Measurements from ENCODE around the gene MAPKAPK3.
"Not testable (repeated sequence)": the region's sequence is repeated elsewhere in the genome, so short reads cannot be mapped to it uniquely, and the experiment has no call there.

MAPKAPK3 gene

GRCh38 chr3:50662408-50662807 is 45.5 kb downstream of the MAPKAPK3 start:
- TF ChIP-seq ZNF8 (CRISPR knock-in tag; IDR thresholded peaks at IDR 0.05) (no peak), SNAI2 (CRISPR knock-in tag; IDR thresholded peaks at IDR 0.05) (no peak), ISL1 (CRISPR knock-in tag; IDR thresholded peaks at IDR 0.05) (no peak), ESRRG (CRISPR knock-in tag; IDR thresholded peaks at IDR 0.05) (no peak), TOX (CRISPR knock-in tag; IDR thresholded peaks at IDR 0.05; ENCODE audit: borderline replicate concordance) (no peak), TSHZ2 (CRISPR knock-in tag; IDR thresholded peaks at IDR 0.05) (no peak), RARB (CRISPR knock-in tag; IDR thresholded peaks at IDR 0.05) (no peak), CSRNP3 (CRISPR knock-in tag; IDR thresholded peaks at IDR 0.05) (no peak), ZFP3 (CRISPR knock-in tag; IDR thresholded peaks at IDR 0.05) (no peak), BACH2 (CRISPR knock-in tag; IDR thresholded peaks at IDR 0.05; ENCODE audit: borderline replicate concordance) (no peak), GLIS3 (CRISPR knock-in tag; IDR thresholded peaks at IDR 0.05) (no peak), ZC3H10 (CRISPR knock-in tag; IDR thresholded peaks at IDR 0.05) (no peak), OSR1 (CRISPR knock-in tag; IDR thresholded peaks at IDR 0.05) (no peak), ZNF565 (CRISPR knock-in tag; conservative IDR thresholded peaks at IDR 0.05; ENCODE audit: low read depth) (no peak), ZFP30 (CRISPR knock-in tag; IDR thresholded peaks at IDR 0.05) (no peak), PPARA (CRISPR knock-in tag; IDR thresholded peaks at IDR 0.05; ENCODE audit: borderline replicate concordance) (no peak), TCF4 (CRISPR knock-in tag; IDR thresholded peaks at IDR 0.05; ENCODE audit: borderline replicate concordance) (no peak), ARNTL (CRISPR knock-in tag; IDR thresholded peaks at IDR 0.05; ENCODE audit: borderline replicate concordance, low read depth) (no peak)
- no peak for ATAC-seq

- no peak for TF ChIP-seq TSHZ2 (CRISPR knock-in tag; IDR thresholded peaks at IDR 0.05)
- TF ChIP-seq TOX (CRISPR knock-in tag; IDR thresholded peaks at IDR 0.05; ENCODE audit: borderline replicate concordance) = no peak
- TF ChIP-seq ZC3H10 (CRISPR knock-in tag; IDR thresholded peaks at IDR 0.05) = no peak
- no peak for TF ChIP-seq ESRRG (CRISPR knock-in tag; IDR thresholded peaks at IDR 0.05)
- no peak for TF ChIP-seq CREB5 (CRISPR knock-in tag; IDR thresholded peaks at IDR 0.05; ENCODE audit: low read depth)
- no peak for TF ChIP-seq ISL1 (CRISPR knock-in tag; IDR thresholded peaks at IDR 0.05)
- TF ChIP-seq ZNF70 (CRISPR knock-in tag; IDR thresholded peaks at IDR 0.05) = no peak
- no peak for TF ChIP-seq CSRNP3 (CRISPR knock-in tag; IDR thresholded peaks at IDR 0.05)
- no peak for TF ChIP-seq RARB (CRISPR knock-in tag; IDR thresholded peaks at IDR 0.05)
- TF ChIP-seq POU6F1 (CRISPR knock-in tag; IDR thresholded peaks at IDR 0.05; ENCODE audit: borderline replicate concordance, low read depth) = no peak
- TF ChIP-seq GLIS3 (CRISPR knock-in tag; IDR thresholded peaks at IDR 0.05) = no peak
- TF ChIP-seq OSR1 (CRISPR knock-in tag; IDR thresholded peaks at IDR 0.05) = no peak
- TF ChIP-seq ZNF565 (CRISPR knock-in tag; conservative IDR thresholded peaks at IDR 0.05; ENCODE audit: low read depth) = no peak
- no peak for TF ChIP-seq ZFP30 (CRISPR knock-in tag; IDR thresholded peaks at IDR 0.05)
- TF ChIP-seq, protein P1, sequence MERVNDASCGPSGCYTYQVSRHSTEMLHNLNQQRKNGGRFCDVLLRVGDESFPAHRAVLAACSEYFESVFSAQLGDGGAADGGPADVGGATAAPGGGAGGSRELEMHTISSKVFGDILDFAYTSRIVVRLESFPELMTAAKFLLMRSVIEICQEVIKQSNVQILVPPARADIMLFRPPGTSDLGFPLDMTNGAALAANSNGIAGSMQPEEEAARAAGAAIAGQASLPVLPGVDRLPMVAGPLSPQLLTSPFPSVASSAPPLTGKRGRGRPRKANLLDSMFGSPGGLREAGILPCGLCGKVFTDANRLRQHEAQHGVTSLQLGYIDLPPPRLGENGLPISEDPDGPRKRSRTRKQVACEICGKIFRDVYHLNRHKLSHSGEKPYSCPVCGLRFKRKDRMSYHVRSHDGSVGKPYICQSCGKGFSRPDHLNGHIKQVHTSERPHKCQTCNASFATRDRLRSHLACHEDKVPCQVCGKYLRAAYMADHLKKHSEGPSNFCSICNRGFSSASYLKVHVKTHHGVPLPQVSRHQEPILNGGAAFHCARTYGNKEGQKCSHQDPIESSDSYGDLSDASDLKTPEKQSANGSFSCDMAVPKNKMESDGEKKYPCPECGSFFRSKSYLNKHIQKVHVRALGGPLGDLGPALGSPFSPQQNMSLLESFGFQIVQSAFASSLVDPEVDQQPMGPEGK (CRISPR knock-in tag; IDR thresholded peaks at IDR 0.05; ENCODE audit: borderline replicate concordance) = no peak
- no peak for TF ChIP-seq CSDC2 (CRISPR knock-in tag; IDR thresholded peaks at IDR 0.05)
- no peak for TF ChIP-seq SNAI2 (CRISPR knock-in tag; IDR thresholded peaks at IDR 0.05)
- TF ChIP-seq PPARA (CRISPR knock-in tag; IDR thresholded peaks at IDR 0.05; ENCODE audit: borderline replicate concordance) = no peak
- no peak for TF ChIP-seq ZNF8 (CRISPR knock-in tag; IDR thresholded peaks at IDR 0.05)
- no peak for TF ChIP-seq ARNTL (CRISPR knock-in tag; IDR thresholded peaks at IDR 0.05; ENCODE audit: borderline replicate concordance, low read depth)
- ATAC-seq = no peak
Measured at GRCh38 chr3:50665081-50665840, 48.3 kb downstream of the MAPKAPK3 start.

GRCh38 chr3:50665841-50666115 is 48.8 kb downstream of the MAPKAPK3 start:
- ATAC-seq = not testable (repeated sequence)
